Skin of body (tissue), 2 donors: ENCODE data around the gene PRICKLE2. TPM values are rescaled to one million over a fixed set of nuclear protein-coding genes. Genes with fewer than 3 reads are reported as not detected.

Source experiments
- DNase-seq: peaks from one replicate; lab custom pipeline; 2025; lab: John Stamatoyannopoulos, UW
- total RNA-seq: library from RNA; depleted of rRNA; stranded (reverse); fragments of >200 nt; gene quantifications from one replicate; pipeline ENCODE4 v1.2.3, GENCODE V29; 2014

The PRICKLE2 gene
- 34.0 TPM for total RNA-seq

GRCh38 chr3:64224826-64225610 is at the start of gene PRICKLE2:
PRICKLE2 (minus strand) TSS chr3:64225466; CDS start chr3:64198927, 26,539 bp downstream.
- DNase-seq: peak; percentile 75

- DNase-seq: no peak
Observed at GRCh38 chr3:64272842-64273241, 47.6 kb upstream of the PRICKLE2 start.

GRCh38 chr3:64272271-64272670 is 47.0 kb upstream of the PRICKLE2 start:
- DNase-seq: no peak

GRCh38 chr3:64271631-64272030 is 46.4 kb upstream of the PRICKLE2 start:
- DNase-seq: no peak

GRCh38 chr3:64270866-64271260 is 45.6 kb upstream of the PRICKLE2 start:
- DNase-seq: no peak

- DNase-seq: no peak
Observed at GRCh38 chr3:64270142-64270865, 45.0 kb upstream of the PRICKLE2 start.

- no peak for DNase-seq
Observed at GRCh38 chr3:64268926-64269325, 43.7 kb upstream of the PRICKLE2 start.

- peak; percentile 71 for DNase-seq
Observed at GRCh38 chr3:64267721-64268604, 42.7 kb upstream of the PRICKLE2 start.

GRCh38 chr3:64266983-64267382 is 41.7 kb upstream of the PRICKLE2 start:
- DNase-seq: no peak

GRCh38 chr3:64266065-64266931 is 41.0 kb upstream of the PRICKLE2 start:
- DNase-seq: peak; percentile 90

- DNase-seq: no peak
Observed at GRCh38 chr3:64265646-64266045, 40.4 kb upstream of the PRICKLE2 start.

GRCh38 chr3:64264501-64265109 is 39.3 kb upstream of the PRICKLE2 start:
- DNase-seq: peak; percentile 47

GRCh38 chr3:64262574-64263114 is 37.4 kb upstream of the PRICKLE2 start:
- no peak for DNase-seq

GRCh38 chr3:64260431-64260830 is 35.2 kb upstream of the PRICKLE2 start:
- no peak for DNase-seq

- DNase-seq: no peak
Observed at GRCh38 chr3:64259636-64260035, 34.4 kb upstream of the PRICKLE2 start.

- DNase-seq: no peak
Observed at GRCh38 chr3:64257100-64257755, 32.0 kb upstream of the PRICKLE2 start.

GRCh38 chr3:64255741-64256340 is 30.6 kb upstream of the PRICKLE2 start:
- no peak for DNase-seq

- DNase-seq: no peak
Observed at GRCh38 chr3:64254443-64254842, 29.2 kb upstream of the PRICKLE2 start.

- no peak for DNase-seq
Observed at GRCh38 chr3:64253689-64254088, 28.4 kb upstream of the PRICKLE2 start.
